Measurements from ENCODE around the gene NSF.
"Not testable (repeated sequence)": the region's sequence is repeated elsewhere in the genome, so short reads cannot be mapped to it uniquely, and the experiment has no call there.

The NSF gene

DNA sequence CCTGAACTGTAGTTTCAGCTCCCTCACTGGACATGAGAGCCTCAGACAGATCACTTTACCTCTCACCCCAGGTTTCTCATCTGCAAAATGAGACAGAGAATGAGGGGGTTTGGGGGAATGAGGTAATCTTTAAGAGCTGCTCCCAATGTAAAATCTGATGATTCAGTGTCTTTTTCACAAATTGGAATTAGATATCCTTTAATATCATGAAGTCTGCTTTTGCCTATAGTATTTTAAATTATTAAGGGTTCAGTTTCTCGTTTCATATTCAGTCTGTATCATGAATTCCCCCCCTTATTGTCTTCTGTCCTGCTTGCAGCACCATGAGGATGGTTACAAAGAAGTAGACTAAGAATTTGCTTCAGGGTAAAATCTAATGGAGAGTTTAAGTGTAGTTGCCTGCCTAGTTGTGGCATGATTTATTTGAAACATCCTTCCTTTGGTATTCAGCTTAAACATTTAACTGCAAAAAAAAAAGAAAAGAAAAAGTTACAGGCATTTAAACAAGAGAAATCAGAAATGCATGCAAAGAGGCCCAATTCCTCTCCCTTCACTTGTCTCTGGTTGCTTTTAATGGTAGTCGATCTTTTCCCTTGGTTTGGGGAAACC, 150.8 kb downstream of the NSF start:
- no peak overlapping the region for H3K4me3 ChIP-seq (ENCODE audit: low read depth in 1 of 2, low read length in 2 of 2)
- no peaks in the 10 kb centered on the region for H3K4me1 ChIP-seq (ENCODE audit: control insufficient read depth in 1 of 2, insufficient read depth in 2 of 2, low read length in 2 of 2)
- no peaks in the 10 kb centered on the region for H3K9me3 ChIP-seq (ENCODE audit: control insufficient read depth in 1 of 2, low read length in 2 of 2)
- no peaks in the 10 kb centered on the region for H3K36me3 ChIP-seq (ENCODE audit: control insufficient read depth in 1 of 2, insufficient read depth in 2 of 2, low read length in 2 of 2)
- no peaks in the 10 kb centered on the region for H3K27me3 ChIP-seq (ENCODE audit: low read depth, low read length)
- H3K27ac ChIP-seq (ENCODE audit: low read length) = no peak overlapping the region

DNA sequence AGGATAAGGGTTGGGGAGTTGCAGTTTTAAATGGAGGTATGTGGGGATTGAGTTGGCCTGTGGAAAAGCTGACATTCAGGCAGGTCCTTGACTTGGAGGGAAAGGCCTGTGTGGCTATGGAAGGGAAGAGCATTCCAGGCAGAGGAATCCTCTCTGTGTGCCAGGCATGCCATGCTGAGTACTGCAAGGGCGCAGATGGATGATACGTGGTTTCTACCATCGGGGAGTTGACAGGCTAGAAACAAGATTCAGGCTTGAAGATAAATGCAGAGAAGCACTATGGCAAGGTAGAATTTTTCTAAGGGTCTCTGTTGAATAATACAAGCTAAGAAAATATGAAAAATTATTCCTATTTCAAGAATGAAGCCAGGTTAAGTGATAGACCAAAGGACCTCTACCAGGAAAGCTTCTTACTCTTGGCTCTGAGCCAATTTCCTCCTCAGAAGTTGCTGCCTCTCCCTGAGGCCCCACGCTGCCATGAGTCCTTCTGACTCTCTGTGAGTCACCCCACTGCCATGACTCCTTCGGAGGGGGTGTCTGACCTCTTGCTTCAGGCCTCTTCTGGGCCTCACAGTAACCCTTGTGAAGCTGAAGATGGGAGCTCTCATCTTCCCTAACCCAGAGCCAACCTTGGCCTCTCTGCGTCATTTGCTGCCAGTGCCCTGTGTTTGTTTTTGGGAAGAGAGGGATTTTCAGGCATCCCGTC, 152.2 kb downstream of the NSF start:
- Histone ChIP-seq H3K27ac (ENCODE audit: low read length) (no peak overlapping the region), H3K36me3 (ENCODE audit: control insufficient read depth in 1 of 2, insufficient read depth in 2 of 2, low read length in 2 of 2) (no peaks in the 10 kb centered on the region), H3K27me3 (ENCODE audit: low read depth, low read length) (no peaks in the 10 kb centered on the region), H3K4me1 (ENCODE audit: control insufficient read depth in 1 of 2, insufficient read depth in 2 of 2, low read length in 2 of 2) (no peaks in the 10 kb centered on the region), H3K9me3 (ENCODE audit: control insufficient read depth in 1 of 2, low read length in 2 of 2) (no peaks in the 10 kb centered on the region), H3K4me3 (ENCODE audit: low read depth in 1 of 2, low read length in 2 of 2) (no peak overlapping the region)

DNA sequence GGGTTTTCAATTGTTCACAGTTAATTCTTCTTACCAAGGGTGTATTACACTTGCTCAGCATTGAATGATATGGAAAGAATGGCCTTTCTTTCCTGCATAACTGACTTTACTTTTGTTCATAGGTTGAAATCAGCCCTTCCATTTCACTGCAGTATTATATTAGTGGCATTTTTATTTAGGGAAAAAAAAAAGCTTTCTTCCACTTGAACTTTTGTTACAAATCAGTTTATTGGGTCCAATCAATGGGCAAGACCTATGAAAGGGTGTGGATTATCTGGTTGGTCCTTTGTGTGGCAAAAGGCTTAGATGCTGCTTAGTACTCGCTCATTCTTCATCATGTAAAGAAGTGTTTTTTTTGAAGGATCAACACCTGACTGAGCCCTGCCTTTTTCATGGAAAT, 154.0 kb downstream of the NSF start:
- no peaks in the 10 kb centered on the region for H3K4me1 ChIP-seq (ENCODE audit: control insufficient read depth in 1 of 2, insufficient read depth in 2 of 2, low read length in 2 of 2)
- peaks cover 0 to under 1% of the 10 kb centered on the region in 2 donors for H3K36me3 ChIP-seq (ENCODE audit: control insufficient read depth in 1 of 2, insufficient read depth in 2 of 2, low read length in 2 of 2)
- no peak overlapping the region for H3K27ac ChIP-seq (ENCODE audit: low read length)
- H3K27me3 ChIP-seq (ENCODE audit: low read depth, low read length) = no peaks in the 10 kb centered on the region
- no peak overlapping the region for H3K4me3 ChIP-seq (ENCODE audit: low read depth in 1 of 2, low read length in 2 of 2)
- no peaks in the 10 kb centered on the region for H3K9me3 ChIP-seq (ENCODE audit: control insufficient read depth in 1 of 2, low read length in 2 of 2)

DNA sequence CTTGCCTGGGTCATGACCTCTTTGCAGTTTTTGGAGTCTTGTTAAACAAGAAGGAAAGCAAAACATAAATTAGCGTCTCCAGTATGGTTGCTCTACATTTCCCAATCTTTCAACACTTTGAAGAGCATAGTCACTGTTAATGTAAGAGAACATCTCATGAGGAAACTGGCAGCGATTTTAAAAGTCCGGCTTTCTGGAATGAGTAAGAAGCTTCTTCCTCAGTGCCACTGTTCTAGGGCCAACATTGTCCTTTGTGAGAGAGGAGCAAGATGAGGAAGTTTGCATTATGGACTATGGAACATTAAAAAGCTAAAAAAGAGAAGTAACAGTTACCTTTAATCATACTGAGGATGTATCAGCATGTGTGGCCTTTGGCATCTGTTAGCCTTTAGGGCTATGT, 154.9 kb downstream of the NSF start:
- peaks cover 0 to 6% of the 10 kb centered on the region in 2 donors for H3K36me3 ChIP-seq (ENCODE audit: control insufficient read depth in 1 of 2, insufficient read depth in 2 of 2, low read length in 2 of 2)
- H3K4me1 ChIP-seq (ENCODE audit: control insufficient read depth in 1 of 2, insufficient read depth in 2 of 2, low read length in 2 of 2) = no peaks in the 10 kb centered on the region

DNA sequence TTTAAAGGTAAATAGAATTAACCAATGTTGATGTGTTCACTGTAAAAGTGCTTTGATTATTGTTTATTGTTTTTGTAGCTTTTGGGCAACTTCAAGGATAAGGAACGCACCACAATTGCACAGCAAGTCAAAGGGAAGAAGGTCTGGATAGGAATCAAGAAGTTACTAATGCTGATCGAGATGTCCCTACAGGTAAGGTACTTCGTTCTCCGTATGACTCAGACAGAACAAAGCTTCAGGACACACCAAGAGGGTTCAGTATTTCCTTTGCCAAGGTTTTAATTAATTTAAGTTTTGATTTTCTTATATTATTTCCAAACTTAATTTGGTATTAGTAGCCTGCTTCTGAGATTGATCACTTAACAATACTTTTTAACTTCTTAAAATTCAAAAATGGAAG, 161.0 kb downstream of the NSF start:
- Histone ChIP-seq H3K27me3 (ENCODE audit: low read depth, low read length) (no peaks in the 10 kb centered on the region), H3K36me3 (ENCODE audit: control insufficient read depth in 1 of 2, insufficient read depth in 2 of 2, low read length in 2 of 2) (peaks cover 23 to 49% of the 10 kb centered on the region in 2 donors), H3K9me3 (ENCODE audit: control insufficient read depth in 1 of 2, low read length in 2 of 2) (no peaks in the 10 kb centered on the region), H3K4me1 (ENCODE audit: control insufficient read depth in 1 of 2, insufficient read depth in 2 of 2, low read length in 2 of 2) (no peaks in the 10 kb centered on the region), H3K4me3 (ENCODE audit: low read depth in 1 of 2, low read length in 2 of 2) (no peak overlapping the region), H3K27ac (ENCODE audit: low read length) (no peak overlapping the region)

More for the DNA sequence above, 154.9 kb downstream of the NSF start:
- Histone ChIP-seq H3K27me3 (ENCODE audit: low read depth, low read length) (no peaks in the 10 kb centered on the region), H3K4me3 (ENCODE audit: low read depth in 1 of 2, low read length in 2 of 2) (no peak overlapping the region), H3K27ac (ENCODE audit: low read length) (no peak overlapping the region), H3K9me3 (ENCODE audit: control insufficient read depth in 1 of 2, low read length in 2 of 2) (no peaks in the 10 kb centered on the region)

DNA sequence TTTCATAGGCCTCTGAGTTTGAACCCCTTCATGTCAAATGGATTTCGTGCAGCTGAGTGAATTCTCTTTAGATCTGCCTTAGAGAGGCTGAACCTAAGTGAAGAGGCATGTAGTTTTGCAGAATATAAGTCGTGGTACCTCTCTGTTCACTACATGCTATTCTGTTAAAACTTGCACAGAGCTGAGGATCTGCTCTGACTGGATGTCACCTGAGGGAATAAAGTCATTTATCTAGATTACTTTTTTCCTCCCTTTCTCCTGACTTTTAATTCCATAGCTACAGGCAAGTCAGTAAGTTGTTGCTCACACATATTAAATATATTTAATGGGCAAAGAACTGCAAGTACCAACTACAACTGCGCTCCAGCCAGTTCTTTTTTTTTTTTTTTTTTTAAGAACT, 163.3 kb downstream of the NSF start:
- Histone ChIP-seq H3K4me3 (ENCODE audit: low read depth in 1 of 2, low read length in 2 of 2) (no peak overlapping the region), H3K27ac (ENCODE audit: low read length) (no peak overlapping the region), H3K27me3 (ENCODE audit: low read depth, low read length) (no peaks in the 10 kb centered on the region), H3K36me3 (ENCODE audit: control insufficient read depth in 1 of 2, insufficient read depth in 2 of 2, low read length in 2 of 2) (peaks cover 29 to 55% of the 10 kb centered on the region in 2 donors), H3K9me3 (ENCODE audit: control insufficient read depth in 1 of 2, low read length in 2 of 2) (no peaks in the 10 kb centered on the region), H3K4me1 (ENCODE audit: control insufficient read depth in 1 of 2, insufficient read depth in 2 of 2, low read length in 2 of 2) (no peaks in the 10 kb centered on the region)

DNA sequence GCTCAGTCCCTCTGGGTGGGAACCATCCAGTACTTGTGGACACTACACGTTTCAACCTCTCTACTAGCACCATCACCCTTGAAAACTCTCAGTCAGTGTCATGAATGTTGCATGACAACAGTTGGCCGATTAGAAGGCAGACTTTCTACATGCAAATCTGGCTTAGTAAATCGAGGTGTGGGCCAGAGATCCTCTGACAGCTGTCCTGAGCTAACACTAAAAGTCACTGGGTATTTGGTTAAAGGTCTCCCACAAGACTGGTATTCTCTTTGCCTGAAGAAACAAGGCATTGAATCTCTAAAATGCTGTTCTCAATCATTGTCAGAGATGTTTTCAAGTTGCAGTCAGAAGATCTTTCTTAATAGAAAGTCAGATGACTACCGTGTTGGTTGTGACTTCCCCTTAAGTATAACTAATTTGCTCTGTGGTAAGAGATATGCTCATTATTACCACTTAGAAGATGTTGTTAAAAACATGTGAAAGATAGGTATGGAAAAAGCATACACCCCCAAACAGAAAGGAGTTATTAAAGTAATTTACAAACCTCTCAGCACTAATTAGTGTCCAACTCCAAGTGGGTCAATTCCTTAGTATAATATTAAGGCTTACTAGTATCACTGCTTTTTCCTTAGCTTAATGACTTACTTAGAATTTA, 165.7 kb downstream of the NSF start:
- H3K27ac ChIP-seq (ENCODE audit: low read length) = no peak overlapping the region
- H3K36me3 ChIP-seq (ENCODE audit: control insufficient read depth in 1 of 2, insufficient read depth in 2 of 2, low read length in 2 of 2) = peaks cover 28 to 57% of the 10 kb centered on the region in 2 donors
- H3K4me3 ChIP-seq (ENCODE audit: low read depth in 1 of 2, low read length in 2 of 2) = no peak overlapping the region
- H3K9me3 ChIP-seq (ENCODE audit: control insufficient read depth in 1 of 2, low read length in 2 of 2) = no peaks in the 10 kb centered on the region
- no peaks in the 10 kb centered on the region for H3K27me3 ChIP-seq (ENCODE audit: low read depth, low read length)
- H3K4me1 ChIP-seq (ENCODE audit: control insufficient read depth in 1 of 2, insufficient read depth in 2 of 2, low read length in 2 of 2) = no peaks in the 10 kb centered on the region

DNA sequence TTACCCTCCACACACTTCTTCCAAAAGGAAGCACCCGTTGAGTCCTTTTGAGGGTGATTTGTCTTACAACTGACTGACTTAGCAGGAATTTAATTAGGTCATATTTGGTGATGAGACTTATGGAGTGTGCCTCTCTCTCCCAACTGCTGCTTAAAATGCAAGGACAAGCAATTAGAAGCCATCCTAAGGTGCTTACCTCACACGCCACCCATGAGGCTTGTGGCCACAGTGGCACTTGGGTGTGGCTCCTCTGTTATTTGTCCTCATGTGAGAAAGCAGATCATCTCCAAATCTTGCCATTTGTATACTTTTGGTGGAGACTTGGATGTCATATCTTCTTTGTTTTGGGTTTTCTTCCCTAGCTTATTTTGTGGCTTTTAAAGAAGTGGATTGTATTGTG, 166.4 kb downstream of the NSF start:
- Histone ChIP-seq H3K4me1 (ENCODE audit: control insufficient read depth in 1 of 2, insufficient read depth in 2 of 2, low read length in 2 of 2) (no peaks in the 10 kb centered on the region), H3K4me3 (ENCODE audit: low read depth in 1 of 2, low read length in 2 of 2) (no peak overlapping the region), H3K9me3 (ENCODE audit: control insufficient read depth in 1 of 2, low read length in 2 of 2) (no peaks in the 10 kb centered on the region), H3K27ac (ENCODE audit: low read length) (no peak overlapping the region), H3K27me3 (ENCODE audit: low read depth, low read length) (no peaks in the 10 kb centered on the region), H3K36me3 (ENCODE audit: control insufficient read depth in 1 of 2, insufficient read depth in 2 of 2, low read length in 2 of 2) (peaks cover 22 to 51% of the 10 kb centered on the region in 2 donors)

DNA sequence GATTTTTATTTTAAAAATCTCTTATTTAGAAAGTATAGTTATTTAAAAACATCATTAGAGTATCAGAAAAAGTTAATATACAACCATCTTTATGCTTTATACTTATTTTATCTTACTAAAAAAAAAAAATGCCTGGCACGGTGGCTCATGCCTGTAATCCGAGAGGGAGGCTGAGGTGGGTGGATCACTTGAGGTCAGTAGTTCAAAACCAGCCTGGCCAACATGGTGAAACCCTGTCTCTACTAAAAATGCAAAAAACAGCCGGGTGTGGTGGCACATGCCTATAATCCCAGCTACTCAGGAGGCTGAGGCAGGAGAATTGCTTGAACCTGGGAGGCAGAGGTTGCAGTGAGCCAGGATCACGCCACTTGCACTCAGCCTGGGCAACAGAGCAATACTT, 167.1 kb downstream of the NSF start:
- H3K4me3 ChIP-seq (ENCODE audit: low read depth in 1 of 2, low read length in 2 of 2); H3K9me3 ChIP-seq (ENCODE audit: control insufficient read depth in 1 of 2, low read length in 2 of 2); H3K27ac ChIP-seq (ENCODE audit: low read length); H3K27me3 ChIP-seq (ENCODE audit: low read depth, low read length); H3K4me1 ChIP-seq (ENCODE audit: control insufficient read depth in 1 of 2, insufficient read depth in 2 of 2, low read length in 2 of 2): not testable (repeated sequence)
- peaks cover 21 to 44% of the 10 kb centered on the region in 2 donors for H3K36me3 ChIP-seq (ENCODE audit: control insufficient read depth in 1 of 2, insufficient read depth in 2 of 2, low read length in 2 of 2)

DNA sequence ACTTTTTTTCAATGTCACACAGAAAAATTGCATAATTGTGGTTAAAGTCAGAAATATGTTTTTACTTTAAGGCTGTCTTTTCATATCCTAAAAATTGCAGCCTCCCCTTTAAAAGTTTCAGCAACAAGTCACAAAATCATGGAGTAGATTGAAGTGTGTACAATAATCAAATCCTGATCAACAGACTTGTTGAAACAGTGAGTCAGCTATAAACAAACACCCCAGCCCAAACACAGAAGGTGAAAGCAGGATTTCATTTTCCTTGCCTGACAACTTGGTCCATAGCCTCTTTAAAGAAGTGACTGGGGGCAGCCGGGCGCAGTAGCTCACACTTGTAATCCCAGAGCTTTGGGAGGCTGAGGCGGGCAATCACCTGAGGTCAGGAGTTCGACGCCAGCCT, 168.1 kb downstream of the NSF start:
- Histone ChIP-seq H3K4me3 (ENCODE audit: low read depth in 1 of 2, low read length in 2 of 2) (no peak overlapping the region), H3K27me3 (ENCODE audit: low read depth, low read length) (no peaks in the 10 kb centered on the region), H3K27ac (ENCODE audit: low read length) (no peak overlapping the region), H3K4me1 (ENCODE audit: control insufficient read depth in 1 of 2, insufficient read depth in 2 of 2, low read length in 2 of 2) (no peaks in the 10 kb centered on the region), H3K36me3 (ENCODE audit: control insufficient read depth in 1 of 2, insufficient read depth in 2 of 2, low read length in 2 of 2) (peaks cover 21 to 42% of the 10 kb centered on the region in 2 donors), H3K9me3 (ENCODE audit: control insufficient read depth in 1 of 2, low read length in 2 of 2) (no peaks in the 10 kb centered on the region)

DNA sequence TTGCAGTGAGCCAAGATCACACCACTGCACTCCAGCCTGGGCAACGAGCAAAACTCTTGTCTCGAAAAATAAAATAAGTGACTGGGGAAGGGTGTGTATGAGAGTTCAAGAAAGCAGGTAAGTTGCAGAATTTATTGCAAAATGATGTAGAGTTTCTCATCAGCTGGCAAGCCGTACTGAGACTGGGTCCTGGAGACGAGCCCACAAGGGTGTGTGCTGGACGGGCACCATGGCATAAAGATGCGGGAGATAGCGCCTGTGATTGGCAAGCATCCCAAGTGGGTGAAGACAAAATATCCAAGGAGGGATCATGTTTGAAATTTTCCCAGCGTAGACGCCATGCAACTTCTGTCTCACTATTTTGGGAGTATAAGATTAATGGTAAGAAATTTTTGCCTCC, 168.7 kb downstream of the NSF start:
- Histone ChIP-seq H3K9me3 (ENCODE audit: control insufficient read depth in 1 of 2, low read length in 2 of 2) (no peaks in the 10 kb centered on the region), H3K27me3 (ENCODE audit: low read depth, low read length) (no peaks in the 10 kb centered on the region), H3K4me3 (ENCODE audit: low read depth in 1 of 2, low read length in 2 of 2) (no peak overlapping the region), H3K36me3 (ENCODE audit: control insufficient read depth in 1 of 2, insufficient read depth in 2 of 2, low read length in 2 of 2) (peaks cover 21 to 37% of the 10 kb centered on the region in 2 donors), H3K27ac (ENCODE audit: low read length) (no peak overlapping the region), H3K4me1 (ENCODE audit: control insufficient read depth in 1 of 2, insufficient read depth in 2 of 2, low read length in 2 of 2) (no peaks in the 10 kb centered on the region)

Data from muscle layer of duodenum (tissue), 2 donors.